Activated CD8-positive, alpha-beta memory T cell treated with anti-CD3 and anti-CD28 coated beads for 4 hours (primary cell): ENCODE data around the gene PRCD.
"Not testable (repeated sequence)": the region's sequence is repeated elsewhere in the genome, so short reads cannot be mapped to it uniquely, and the experiment has no call there.

ENCODE experiments used
- DNase-seq, 2 donors: peaks; one replicate each; pipeline ENCODE4 v3.0.0-alpha.2; 2020; ENCODE audit warnings: low read depth in 2 of 2

The PRCD gene

GRCh38 chr17:76556765-76557367 lies 17.0 kb downstream of the PRCD start:
- no peak for DNase-seq

- peak; percentile 86 to 88 for DNase-seq
Observed at GRCh38 chr17:76557368-76558197, 17.7 kb downstream of the PRCD start.

GRCh38 chr17:76558198-76559095 lies 18.6 kb downstream of the PRCD start:
- no peak for DNase-seq

DNA sequence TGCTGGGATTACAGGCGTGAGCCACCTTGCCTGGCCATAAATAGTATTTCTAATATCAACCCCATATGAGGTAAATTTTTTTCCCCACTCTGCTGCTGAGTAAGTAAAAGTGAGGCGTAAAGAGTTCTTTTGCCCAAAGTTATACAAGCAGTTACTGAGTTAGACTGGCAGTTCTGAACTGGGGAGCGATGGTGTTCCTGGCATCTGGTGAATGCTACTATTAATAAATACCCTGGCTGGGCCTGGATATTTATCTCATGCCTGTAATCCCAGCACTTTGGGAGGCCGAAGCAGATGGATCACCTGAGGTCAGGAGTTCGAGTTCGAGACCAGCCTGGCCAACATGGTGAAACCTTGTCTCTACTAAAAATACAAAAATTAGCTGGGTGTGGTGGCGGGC lies 19.6 kb downstream of the PRCD start:
- DNase-seq: not testable (repeated sequence)

DNA sequence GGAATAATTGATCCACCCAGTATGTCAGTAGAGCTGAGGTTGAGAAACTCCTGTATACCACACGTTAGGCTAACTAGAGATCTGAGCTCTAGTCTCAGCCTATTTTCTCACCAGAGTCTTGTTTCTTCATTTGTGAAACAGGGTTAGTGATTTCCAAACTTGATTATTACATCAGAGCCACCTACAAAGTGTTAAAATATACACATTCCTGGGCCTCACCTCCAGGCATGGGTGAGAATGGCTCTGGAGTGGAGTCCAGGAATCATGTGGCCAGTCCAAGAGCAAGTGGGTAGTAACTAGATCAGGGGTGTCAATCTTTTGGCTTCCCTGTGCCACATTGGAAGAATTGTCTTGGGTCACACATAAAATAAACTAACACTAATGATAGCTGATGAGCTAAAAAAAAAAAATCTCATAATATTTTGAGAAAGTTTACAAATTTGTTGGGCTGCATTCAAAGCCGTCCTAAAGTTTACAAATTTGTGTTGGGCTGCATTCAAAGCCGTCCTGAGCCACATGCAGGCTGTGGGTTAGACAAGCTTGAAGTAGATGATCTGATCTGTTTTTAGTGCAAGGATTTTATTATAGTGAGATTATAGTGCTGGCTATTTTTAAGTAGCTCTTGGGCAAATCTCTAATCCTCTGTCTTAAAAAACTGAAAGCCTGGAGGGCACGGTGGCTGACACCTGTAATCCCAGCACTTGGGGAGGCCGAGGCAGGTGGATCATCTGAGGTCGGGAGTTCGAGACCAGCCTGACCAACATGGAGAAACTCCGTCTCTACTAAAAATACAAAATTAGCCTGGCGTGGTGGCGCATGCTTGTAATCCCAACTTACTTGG lies 20.4 kb downstream of the PRCD start:
- no peak for DNase-seq

DNA sequence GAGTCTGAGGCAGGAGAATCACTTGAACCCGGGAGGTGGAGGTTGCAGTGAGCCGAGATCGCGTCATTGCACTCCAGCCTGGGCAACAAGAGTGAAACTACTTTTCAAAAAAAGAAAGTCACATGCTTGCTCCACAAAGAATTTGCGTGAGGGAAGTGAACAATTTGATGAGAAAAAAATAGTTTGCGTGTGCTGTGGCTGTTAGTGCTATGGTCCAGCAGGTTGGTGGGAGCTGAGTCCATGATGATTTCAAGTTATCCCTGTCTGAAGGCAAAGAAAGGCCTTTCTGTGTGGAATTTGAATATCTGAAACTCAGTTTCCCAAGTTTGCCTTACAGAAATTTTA lies 21.0 kb downstream of the PRCD start:
- DNase-seq: no peak

GRCh38 chr17:76561332-76561731 lies 21.5 kb downstream of the PRCD start:
- no peak for DNase-seq

DNA sequence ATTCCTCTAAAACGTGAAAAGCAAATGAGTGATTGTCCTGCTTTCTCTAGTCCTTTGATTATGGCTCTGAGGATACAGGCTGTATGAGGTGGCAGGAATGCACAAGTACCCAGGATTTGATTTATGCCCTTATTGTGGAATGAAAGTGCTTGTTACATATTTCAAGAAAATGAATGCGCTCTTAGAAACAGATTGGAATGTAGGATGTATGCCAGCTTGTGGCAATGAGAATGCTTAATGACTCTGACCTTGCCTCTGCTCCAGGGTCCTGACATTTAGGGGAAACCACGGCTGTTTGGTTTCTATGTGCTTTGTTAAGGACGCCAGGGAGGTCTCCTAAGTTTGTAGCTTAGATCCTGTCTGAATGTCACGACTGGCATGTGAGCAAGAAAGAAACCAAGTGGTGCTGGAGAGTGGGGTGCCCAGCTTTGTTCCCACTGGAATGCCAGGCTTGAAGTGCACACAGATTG lies 22.0 kb downstream of the PRCD start:
- DNase-seq: no peak

GRCh38 chr17:76562734-76563148 lies 22.9 kb downstream of the PRCD start:
- no peak for DNase-seq

GRCh38 chr17:76563359-76563758 lies 23.5 kb downstream of the PRCD start:
- not testable (repeated sequence) for DNase-seq

DNA sequence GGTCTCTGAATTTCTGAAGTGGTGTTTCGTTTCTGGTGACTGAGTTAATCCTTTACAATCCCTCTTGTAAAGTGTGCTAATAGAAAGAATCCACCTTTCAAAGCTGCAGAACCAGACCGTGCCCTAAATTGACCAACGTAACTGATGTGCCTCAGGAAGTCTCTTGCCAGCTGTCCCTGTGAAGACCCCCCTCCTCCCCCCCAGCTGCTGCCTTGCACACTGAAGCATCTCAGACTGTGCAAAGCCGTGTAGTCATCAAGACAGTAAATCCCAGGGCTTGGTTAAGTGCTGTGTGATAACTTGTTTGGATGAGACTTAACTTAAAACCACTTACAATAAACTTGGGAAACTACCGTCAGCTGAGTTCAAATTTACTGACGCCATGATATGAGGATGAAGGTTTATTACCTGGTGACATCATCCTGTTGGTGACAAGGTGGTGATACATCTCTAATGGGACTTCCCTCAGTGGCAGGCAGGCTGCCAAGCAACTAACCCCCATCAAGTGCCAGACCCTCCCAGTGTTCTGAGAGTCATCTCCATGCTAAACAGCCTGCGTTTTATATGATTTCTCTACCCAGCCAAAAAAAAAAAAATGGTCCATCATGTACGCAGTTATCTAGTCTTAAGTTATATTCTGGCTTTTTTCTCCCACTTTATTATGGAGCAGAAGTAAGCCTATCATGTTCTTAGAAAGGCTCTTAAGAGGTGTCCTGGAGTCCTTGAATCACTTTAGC lies 25.3 kb downstream of the PRCD start:
- not testable (repeated sequence) for DNase-seq

GRCh38 chr17:76565728-76566612 lies 26.1 kb downstream of the PRCD start:
- DNase-seq: no peak

GRCh38 chr17:76566613-76566943 lies 26.7 kb downstream of the PRCD start:
- no peak for DNase-seq

GRCh38 chr17:76566988-76567431 lies 27.2 kb downstream of the PRCD start:
- no peak for DNase-seq

DNA sequence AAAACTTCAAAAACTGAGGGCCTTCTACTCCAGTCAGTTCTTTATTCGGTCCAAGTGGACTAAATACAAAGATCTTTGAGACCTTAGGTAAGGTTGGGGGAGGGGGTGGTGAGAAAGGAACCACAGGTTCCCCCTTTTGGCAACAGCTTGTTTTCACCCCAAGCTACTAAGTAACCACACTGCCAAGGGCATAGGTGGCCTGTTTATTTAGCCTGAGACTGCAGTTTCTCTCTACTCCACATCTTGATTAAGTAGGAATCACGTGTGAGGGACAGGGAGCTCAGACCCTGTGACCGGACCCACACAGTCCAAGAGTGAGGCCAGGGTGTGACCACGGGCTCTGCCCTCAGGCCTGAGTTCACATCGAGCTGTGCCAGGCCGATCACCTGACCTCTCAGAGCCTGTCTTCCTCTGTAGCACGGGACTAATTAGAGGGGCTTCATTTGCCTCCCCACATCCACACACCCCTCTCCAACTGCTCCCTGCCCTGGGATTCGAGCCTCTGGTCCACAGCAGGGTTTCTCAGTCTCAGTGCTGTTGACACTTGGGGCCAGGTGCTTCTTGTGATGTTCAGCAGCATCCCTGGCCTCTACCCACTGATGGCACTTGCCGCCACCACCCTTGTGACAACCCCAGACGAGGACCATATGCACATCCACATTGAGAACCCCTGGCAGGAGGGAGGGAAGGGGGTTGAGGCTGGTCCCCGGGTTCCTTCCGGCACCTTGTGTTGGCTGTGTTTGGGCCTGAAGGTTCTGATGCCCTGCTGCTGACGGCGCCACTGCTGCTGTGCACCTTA lies 28.0 kb downstream of the PRCD start:
- no peak for DNase-seq

GRCh38 chr17:76568811-76569221 lies 29.0 kb downstream of the PRCD start:
- DNase-seq: no peak

DNA sequence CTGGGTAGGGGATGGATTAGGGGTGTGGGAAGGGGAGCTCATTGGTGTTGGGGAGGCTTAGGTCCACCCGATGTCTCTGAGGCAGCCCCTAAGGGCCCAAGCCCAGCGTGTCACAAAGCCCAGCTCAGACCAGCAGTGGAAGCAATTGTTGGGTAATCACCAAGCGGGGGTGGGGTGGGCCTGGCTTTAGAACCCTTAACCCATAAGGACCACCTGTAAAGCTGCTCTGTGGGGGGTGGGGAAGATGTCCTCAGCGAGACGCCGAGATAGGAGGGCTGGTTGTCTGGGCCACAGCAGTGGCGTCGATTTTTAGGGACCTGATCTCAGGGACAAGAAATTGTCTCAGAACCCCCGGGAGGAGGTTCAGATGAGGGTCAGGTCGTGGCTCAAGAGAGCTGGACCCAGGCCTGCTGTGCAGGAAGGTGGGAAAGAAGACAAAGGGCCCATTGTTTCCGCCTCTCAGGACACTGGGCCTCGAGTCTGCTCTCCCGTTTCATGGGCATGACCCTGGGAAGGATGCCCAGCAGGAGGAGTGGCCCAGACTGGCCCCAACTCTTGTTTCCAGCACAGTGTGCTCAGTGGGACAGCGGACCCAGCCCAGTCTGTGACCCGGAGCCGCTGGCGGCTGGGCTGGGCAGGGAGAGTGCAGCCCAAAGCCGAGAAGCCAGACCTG lies 29.9 kb downstream of the PRCD start:
- no peak for DNase-seq

GRCh38 chr17:76570457-76570856 lies 30.6 kb downstream of the PRCD start:
- no peak for DNase-seq
